Subcutaneous abdominal adipose tissue (tissue), 5 donors: Measurements from ENCODE around the gene ZNF775.

Experiments used
- H3K27ac ChIP-seq: one replicate; pipeline ENCODE4 v1.7.0; 2013; ENCODE audit warnings: low read depth, mild to moderate bottlenecking, inconsistent platforms, low read length, moderate library complexity
- H3K27me3 ChIP-seq, 5 donors: one replicate each; pipeline ENCODE4 v1.7.0; 2013; ENCODE audit warnings: low read length in 5 of 5, inconsistent platforms in 1 of 5; ENCODE audit not compliant: control insufficient read depth in 5 of 5, insufficient read depth in 4 of 5
- H3K36me3 ChIP-seq, 5 donors: one replicate each; pipeline ENCODE4 v1.7.0; 2013; ENCODE audit warnings: low read length in 5 of 5; ENCODE audit not compliant: control insufficient read depth in 5 of 5, insufficient read depth in 5 of 5
- H3K4me1 ChIP-seq, 5 donors: one replicate each; pipeline ENCODE4 v1.7.0; 2013; ENCODE audit warnings: low read length in 5 of 5, mild to moderate bottlenecking in 3 of 5, moderate library complexity in 1 of 5; ENCODE audit not compliant: control insufficient read depth in 5 of 5, insufficient read depth in 5 of 5
- H3K4me3 ChIP-seq, 5 donors: one replicate each; pipeline ENCODE4 v1.7.0; 2013; ENCODE audit warnings: low read length in 5 of 5, low read depth in 1 of 5
- H3K9ac ChIP-seq, 5 donors: one replicate each; pipeline ENCODE4 v1.7.0; 2013; ENCODE audit warnings: low read length in 5 of 5, mild to moderate bottlenecking in 4 of 5, moderate library complexity in 3 of 5
- H3K9me3 ChIP-seq, 5 donors: one replicate each; pipeline ENCODE4 v1.7.0; 2013; ENCODE audit warnings: low read length in 5 of 5; ENCODE audit not compliant: control insufficient read depth in 5 of 5
- donor health status: healthy.
- donor health status: healthy.
- donor health status: healthy.
- donor health status: healthy.
- donor health status: healthy.

Gene ZNF775

GRCh38 chr7:150420242-150420641 lies 41.1 kb downstream of the ZNF775 start:
- Histone ChIP-seq H3K36me3 (no peaks in the 10 kb centered on the region), H3K27ac (no peak overlapping the region), H3K4me1 (peaks cover 0 to 5% (median 2%) of the 10 kb centered on the region in 5 donors)

DNA sequence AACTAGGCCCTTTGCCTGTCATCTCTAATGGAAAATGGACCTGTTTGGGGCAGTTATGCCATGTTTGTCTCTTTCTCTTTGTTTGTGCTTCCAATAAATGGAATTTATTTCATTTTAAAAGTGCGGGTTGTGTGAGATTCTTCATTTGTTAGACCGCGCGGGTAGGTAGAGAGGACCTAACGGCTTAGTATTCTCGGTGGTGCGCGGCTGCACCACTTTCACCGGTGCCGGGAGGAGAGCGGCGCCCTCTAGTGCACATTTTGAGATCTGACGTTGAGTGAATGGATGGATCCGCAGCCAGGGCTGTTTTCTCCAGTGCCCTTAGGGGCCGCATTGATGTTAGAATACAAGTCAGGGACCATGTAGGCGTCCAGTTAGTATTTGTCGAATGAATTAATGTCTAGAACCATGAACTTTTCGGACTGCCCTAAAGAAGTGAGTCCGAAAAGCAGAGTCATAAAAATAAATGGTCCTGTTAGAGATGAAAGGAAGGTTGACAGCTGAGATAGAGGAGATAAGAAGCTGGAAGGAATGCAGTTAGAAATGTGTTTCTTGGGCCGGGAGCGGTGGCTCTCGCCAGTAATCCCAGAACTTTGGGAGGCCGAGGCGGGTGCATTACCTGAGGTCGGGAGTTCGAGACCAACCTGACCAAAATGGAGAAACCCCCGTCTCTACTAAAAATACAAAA lies 42.0 kb downstream of the ZNF775 start:
- Histone ChIP-seq H3K27ac (no peak overlapping the region), H3K27me3 (peaks cover 0 to under 1% (median 0%) of the 10 kb centered on the region in 5 donors), H3K9ac (peak overlapping the region in 2 of 5 donors; percentile 7 to 11), H3K36me3 (no peaks in the 10 kb centered on the region), H3K4me1 (peaks cover 0 to 5% (median 2%) of the 10 kb centered on the region in 5 donors), H3K4me3 (no peak overlapping the region), H3K9me3 (no peaks in the 10 kb centered on the region)

More at GRCh38 chr7:150420242-150420641, 41.1 kb downstream of the ZNF775 start:
- H3K9ac ChIP-seq = no peak overlapping the region
- no peak overlapping the region for H3K4me3 ChIP-seq
- peaks cover 0 to 3% (median 0%) of the 10 kb centered on the region in 5 donors for H3K27me3 ChIP-seq
- no peaks in the 10 kb centered on the region for H3K9me3 ChIP-seq

- Histone ChIP-seq H3K4me1 (peaks cover 0 to 5% (median 2%) of the 10 kb centered on the region in 5 donors), H3K36me3 (no peaks in the 10 kb centered on the region), H3K27me3 (no peaks in the 10 kb centered on the region), H3K9ac (no peak overlapping the region), H3K4me3 (no peak overlapping the region), H3K9me3 (no peaks in the 10 kb centered on the region), H3K27ac (no peak overlapping the region)
These were observed 42.7 kb downstream of the ZNF775 start for GRCh38 chr7:150421831-150422230.

- Histone ChIP-seq H3K36me3 (no peaks in the 10 kb centered on the region), H3K9ac (no peak overlapping the region), H3K4me3 (no peak overlapping the region), H3K27ac (no peak overlapping the region), H3K27me3 (peaks cover 0 to 9% (median 3%) of the 10 kb centered on the region in 5 donors), H3K9me3 (no peaks in the 10 kb centered on the region), H3K4me1 (peaks cover 0 to 23% (median 11%) of the 10 kb centered on the region in 5 donors)
These were observed 46.5 kb downstream of the ZNF775 start for GRCh38 chr7:150425670-150426069.

- Histone ChIP-seq H3K9ac (no peak overlapping the region), H3K4me1 (peaks cover 0 to 25% (median 12%) of the 10 kb centered on the region in 5 donors), H3K27me3 (peaks cover 0 to 12% (median 3%) of the 10 kb centered on the region in 5 donors), H3K4me3 (no peak overlapping the region), H3K36me3 (no peaks in the 10 kb centered on the region), H3K9me3 (no peaks in the 10 kb centered on the region), H3K27ac (no peak overlapping the region)
These were observed 49.7 kb downstream of the ZNF775 start for GRCh38 chr7:150428671-150429451.

DNA sequence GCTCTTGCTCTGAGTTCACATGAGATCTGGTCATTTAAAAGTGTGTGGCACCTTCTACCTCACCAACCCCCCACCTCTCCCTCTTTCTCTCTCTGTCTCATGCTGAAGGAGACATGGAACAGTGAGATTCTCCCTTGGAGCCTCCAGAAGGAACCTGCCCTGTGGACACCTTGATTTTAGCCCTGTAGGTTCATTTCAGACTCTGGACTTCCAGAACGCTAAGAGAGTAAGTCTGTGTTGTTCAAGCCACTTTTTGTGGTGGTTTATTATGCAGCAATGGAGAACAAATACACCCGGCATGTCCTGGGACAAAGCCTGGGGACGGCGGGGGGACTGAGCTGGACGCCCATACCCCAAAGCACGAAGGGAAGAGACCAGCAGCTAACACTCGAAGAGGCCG lies 50.6 kb downstream of the ZNF775 start:
- H3K9ac ChIP-seq = no peak overlapping the region
- H3K4me1 ChIP-seq = peaks cover 0 to 30% (median 12%) of the 10 kb centered on the region in 5 donors
- no peak overlapping the region for H3K27ac ChIP-seq
- no peaks in the 10 kb centered on the region for H3K9me3 ChIP-seq
- H3K27me3 ChIP-seq = peaks cover 0 to 12% (median 3%) of the 10 kb centered on the region in 5 donors
- no peaks in the 10 kb centered on the region for H3K36me3 ChIP-seq
- H3K4me3 ChIP-seq = no peak overlapping the region

DNA sequence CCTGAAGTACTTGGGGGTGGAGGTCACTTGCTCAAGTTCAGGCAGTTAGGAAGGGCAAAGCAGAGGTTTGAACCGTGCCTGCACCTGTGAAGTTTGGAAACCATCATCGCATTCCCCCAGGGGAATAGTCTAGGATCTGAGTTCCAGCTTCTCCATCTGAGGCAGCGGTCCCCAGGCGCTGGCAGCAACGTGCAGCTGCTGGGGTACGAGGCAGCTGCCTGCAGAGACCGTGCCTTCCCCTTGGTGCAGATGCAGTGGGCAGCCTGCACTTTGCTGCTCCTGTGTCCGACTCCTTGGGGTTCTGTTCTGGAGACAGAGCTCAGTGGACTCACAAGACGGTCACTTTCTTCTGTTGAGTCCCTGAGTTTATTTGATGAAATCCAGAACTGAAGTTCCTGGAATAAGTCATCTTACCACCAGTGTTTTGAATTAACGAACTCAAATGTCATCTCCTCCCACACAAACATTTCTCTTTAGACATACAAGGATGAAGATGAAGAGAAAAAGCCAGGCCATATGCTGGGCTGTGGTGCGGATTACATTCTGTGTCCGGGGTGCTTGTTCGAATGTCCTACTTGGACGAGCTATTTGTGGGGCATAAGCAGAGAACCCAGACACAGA lies 51.4 kb downstream of the ZNF775 start:
- Histone ChIP-seq H3K27ac (no peak overlapping the region), H3K4me3 (no peak overlapping the region), H3K9me3 (no peaks in the 10 kb centered on the region), H3K27me3 (peaks cover 0 to 12% (median 3%) of the 10 kb centered on the region in 5 donors), H3K9ac (no peak overlapping the region), H3K36me3 (no peaks in the 10 kb centered on the region), H3K4me1 (peaks cover 0 to 34% (median 12%) of the 10 kb centered on the region in 5 donors)

DNA sequence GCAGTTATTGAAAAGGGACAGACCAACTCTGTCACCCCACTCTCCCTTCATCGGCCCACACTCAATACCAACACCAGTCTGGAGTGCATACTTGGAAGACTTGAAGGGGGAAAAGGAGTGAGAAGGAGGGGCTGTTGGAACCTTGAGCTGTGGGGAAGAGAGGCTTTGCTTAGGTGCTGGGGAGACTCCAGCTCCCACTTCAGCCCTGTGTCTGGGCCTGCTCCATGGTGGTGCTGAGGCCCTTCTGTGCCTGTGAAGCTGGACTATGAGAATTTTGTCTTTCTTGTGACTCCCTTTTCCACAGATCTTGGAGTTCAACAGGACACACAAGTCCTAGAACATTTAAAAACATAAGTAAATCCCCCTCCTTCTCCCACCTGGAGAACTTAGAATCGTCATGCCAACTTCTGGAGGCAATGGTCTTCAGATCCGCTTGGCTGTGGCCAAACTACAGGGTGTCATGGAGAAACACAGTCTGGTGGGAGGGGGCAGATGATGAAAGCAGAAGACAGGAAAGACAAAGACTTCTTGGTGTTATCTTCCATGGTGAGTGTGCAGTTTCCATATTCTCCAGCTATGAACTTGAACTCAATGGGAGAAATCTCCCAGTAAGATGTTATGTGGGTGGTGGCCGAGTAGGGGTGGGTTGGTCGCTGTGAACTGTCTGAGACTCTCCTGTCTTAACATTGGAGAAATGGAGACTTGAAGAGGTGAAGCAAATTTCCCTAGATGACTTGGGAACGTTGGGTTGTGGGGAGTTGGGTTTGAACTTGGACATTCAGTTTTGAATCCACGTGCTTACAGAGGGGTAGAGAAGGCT lies 52.9 kb downstream of the ZNF775 start:
- peaks cover 0 to 12% (median 3%) of the 10 kb centered on the region in 5 donors for H3K27me3 ChIP-seq
- no peaks in the 10 kb centered on the region for H3K36me3 ChIP-seq
- H3K4me1 ChIP-seq = peaks cover 0 to 34% (median 12%) of the 10 kb centered on the region in 5 donors
- no peak overlapping the region for H3K9ac ChIP-seq
- no peak overlapping the region for H3K4me3 ChIP-seq
- H3K9me3 ChIP-seq = no peaks in the 10 kb centered on the region
- no peak overlapping the region for H3K27ac ChIP-seq
